Measurements from ENCODE around the gene CLIP3.
"Not testable (repeated sequence)": the region's sequence is repeated elsewhere in the genome, so short reads cannot be mapped to it uniquely, and the experiment has no call there.

Gene CLIP3

DNA sequence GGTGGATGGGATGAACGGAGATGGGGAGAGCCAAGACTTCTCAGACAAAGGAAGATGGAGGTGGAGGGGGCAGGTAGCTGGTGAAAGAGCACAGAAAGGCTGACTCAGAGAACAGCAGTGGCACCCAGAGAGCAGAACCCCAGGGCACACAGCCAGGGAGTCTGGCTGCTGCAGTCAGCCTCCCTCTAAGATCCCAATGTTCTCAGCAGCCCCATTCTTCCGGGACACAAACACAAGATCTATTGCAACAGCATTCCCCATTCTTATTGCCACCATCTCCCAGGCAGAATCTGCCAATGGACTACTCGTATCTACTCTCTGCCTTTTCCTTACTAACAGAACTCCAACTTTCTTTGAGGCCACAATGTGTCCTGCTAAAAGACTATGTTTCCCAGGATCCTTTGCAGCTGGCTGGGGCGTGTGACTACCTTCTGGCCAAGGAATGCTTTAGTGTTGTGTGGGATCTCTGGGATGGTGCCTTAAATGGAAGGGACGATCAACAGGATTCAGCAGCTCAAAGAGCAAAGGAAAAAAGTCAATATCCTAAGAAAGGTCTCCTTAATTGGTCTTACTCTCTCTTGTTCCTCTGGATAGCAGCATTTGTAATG, 13.9 kb upstream of the CLIP3 start:
- TF ChIP-seq GABPA (IDR thresholded peaks at IDR 0.05; ENCODE audit: low read depth), result no peak
- TF ChIP-seq, protein P1, sequence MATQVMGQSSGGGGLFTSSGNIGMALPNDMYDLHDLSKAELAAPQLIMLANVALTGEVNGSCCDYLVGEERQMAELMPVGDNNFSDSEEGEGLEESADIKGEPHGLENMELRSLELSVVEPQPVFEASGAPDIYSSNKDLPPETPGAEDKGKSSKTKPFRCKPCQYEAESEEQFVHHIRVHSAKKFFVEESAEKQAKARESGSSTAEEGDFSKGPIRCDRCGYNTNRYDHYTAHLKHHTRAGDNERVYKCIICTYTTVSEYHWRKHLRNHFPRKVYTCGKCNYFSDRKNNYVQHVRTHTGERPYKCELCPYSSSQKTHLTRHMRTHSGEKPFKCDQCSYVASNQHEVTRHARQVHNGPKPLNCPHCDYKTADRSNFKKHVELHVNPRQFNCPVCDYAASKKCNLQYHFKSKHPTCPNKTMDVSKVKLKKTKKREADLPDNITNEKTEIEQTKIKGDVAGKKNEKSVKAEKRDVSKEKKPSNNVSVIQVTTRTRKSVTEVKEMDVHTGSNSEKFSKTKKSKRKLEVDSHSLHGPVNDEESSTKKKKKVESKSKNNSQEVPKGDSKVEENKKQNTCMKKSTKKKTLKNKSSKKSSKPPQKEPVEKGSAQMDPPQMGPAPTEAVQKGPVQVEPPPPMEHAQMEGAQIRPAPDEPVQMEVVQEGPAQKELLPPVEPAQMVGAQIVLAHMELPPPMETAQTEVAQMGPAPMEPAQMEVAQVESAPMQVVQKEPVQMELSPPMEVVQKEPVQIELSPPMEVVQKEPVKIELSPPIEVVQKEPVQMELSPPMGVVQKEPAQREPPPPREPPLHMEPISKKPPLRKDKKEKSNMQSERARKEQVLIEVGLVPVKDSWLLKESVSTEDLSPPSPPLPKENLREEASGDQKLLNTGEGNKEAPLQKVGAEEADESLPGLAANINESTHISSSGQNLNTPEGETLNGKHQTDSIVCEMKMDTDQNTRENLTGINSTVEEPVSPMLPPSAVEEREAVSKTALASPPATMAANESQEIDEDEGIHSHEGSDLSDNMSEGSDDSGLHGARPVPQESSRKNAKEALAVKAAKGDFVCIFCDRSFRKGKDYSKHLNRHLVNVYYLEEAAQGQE (IDR thresholded peaks at IDR 0.05; ENCODE audit: insufficient replicate concordance, low read depth), result no peak
- no peak for TF ChIP-seq POLR2AphosphoS5 (IDR thresholded peaks at IDR 0.05; ENCODE audit: low read depth)
- TF ChIP-seq, protein P2, sequence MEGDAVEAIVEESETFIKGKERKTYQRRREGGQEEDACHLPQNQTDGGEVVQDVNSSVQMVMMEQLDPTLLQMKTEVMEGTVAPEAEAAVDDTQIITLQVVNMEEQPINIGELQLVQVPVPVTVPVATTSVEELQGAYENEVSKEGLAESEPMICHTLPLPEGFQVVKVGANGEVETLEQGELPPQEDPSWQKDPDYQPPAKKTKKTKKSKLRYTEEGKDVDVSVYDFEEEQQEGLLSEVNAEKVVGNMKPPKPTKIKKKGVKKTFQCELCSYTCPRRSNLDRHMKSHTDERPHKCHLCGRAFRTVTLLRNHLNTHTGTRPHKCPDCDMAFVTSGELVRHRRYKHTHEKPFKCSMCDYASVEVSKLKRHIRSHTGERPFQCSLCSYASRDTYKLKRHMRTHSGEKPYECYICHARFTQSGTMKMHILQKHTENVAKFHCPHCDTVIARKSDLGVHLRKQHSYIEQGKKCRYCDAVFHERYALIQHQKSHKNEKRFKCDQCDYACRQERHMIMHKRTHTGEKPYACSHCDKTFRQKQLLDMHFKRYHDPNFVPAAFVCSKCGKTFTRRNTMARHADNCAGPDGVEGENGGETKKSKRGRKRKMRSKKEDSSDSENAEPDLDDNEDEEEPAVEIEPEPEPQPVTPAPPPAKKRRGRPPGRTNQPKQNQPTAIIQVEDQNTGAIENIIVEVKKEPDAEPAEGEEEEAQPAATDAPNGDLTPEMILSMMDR (IDR thresholded peaks at IDR 0.05; ENCODE audit: insufficient read depth, low read length), result no peak
- no peak for TF ChIP-seq SPI1 (IDR thresholded peaks at IDR 0.05; ENCODE audit: borderline replicate concordance, low read depth)
- no peak for DNase-seq (ENCODE audit: low read depth in 1 of 2, low spot score in 1 of 2)
- Histone ChIP-seq H3K4me3 (replicated peaks; ENCODE audit: insufficient read depth, low read length) (no peak overlapping the region), H3K27me3 (ENCODE audit: insufficient read depth, poor library complexity, severe bottlenecking) (no peaks in the 10 kb centered on the region), H3K27ac (replicated peaks) (no peak overlapping the region)

DNA sequence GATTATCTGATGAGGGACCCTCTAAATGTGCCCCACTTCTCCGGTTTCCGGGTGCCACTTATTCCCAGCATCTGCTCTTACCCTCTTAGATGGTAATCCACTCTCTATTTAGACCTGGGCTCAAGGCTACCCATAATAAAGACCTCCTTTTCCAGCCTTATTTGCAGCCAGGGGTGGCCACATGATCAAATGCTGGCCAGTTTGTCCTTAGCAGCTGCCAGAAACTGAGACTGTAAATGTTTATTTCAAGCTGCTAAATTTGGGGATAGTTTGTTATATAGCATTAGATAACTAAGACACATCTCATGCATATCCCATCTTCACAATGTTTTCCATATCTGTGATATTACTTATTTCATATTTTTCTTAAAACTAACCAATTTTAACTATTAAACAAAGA, 11.3 kb upstream of the CLIP3 start:
- TF ChIP-seq GABPA (IDR thresholded peaks at IDR 0.05; ENCODE audit: low read depth), result no peak
- TF ChIP-seq, protein P1 (IDR thresholded peaks at IDR 0.05; ENCODE audit: insufficient replicate concordance, low read depth), result no peak
- TF ChIP-seq SPI1 (IDR thresholded peaks at IDR 0.05; ENCODE audit: borderline replicate concordance, low read depth), result no peak
- TF ChIP-seq POLR2AphosphoS5 (IDR thresholded peaks at IDR 0.05; ENCODE audit: low read depth), result no peak
- TF ChIP-seq, protein P2 (IDR thresholded peaks at IDR 0.05; ENCODE audit: insufficient read depth, low read length), result no peak
- H3K27ac ChIP-seq (replicated peaks), result no peak overlapping the region
- DNase-seq (ENCODE audit: low read depth in 1 of 2, low spot score in 1 of 2), result no peak

GRCh38 chr19:36041831-36042230, 9.2 kb upstream of the CLIP3 start:
- no peak overlapping the region for H3K27ac ChIP-seq (replicated peaks)
- no peak overlapping the region for H3K4me3 ChIP-seq (replicated peaks; ENCODE audit: insufficient read depth, low read length)
- TF ChIP-seq, protein P2 (IDR thresholded peaks at IDR 0.05; ENCODE audit: insufficient read depth, low read length), result no peak
- no peak for TF ChIP-seq GABPA (IDR thresholded peaks at IDR 0.05; ENCODE audit: low read depth)
- no peak for TF ChIP-seq POLR2AphosphoS5 (IDR thresholded peaks at IDR 0.05; ENCODE audit: low read depth)
- TF ChIP-seq SPI1 (IDR thresholded peaks at IDR 0.05; ENCODE audit: borderline replicate concordance, low read depth), result no peak
- TF ChIP-seq, protein P1 (IDR thresholded peaks at IDR 0.05; ENCODE audit: insufficient replicate concordance, low read depth), result no peak
- no peaks in the 10 kb centered on the region for H3K27me3 ChIP-seq (ENCODE audit: insufficient read depth, poor library complexity, severe bottlenecking)
- DNase-seq (ENCODE audit: low read depth in 1 of 2, low spot score in 1 of 2), result peak in 1 of 2 experiments; percentile 15

More for the DNA sequence above, 11.3 kb upstream of the CLIP3 start:
- Histone ChIP-seq H3K4me3 (replicated peaks; ENCODE audit: insufficient read depth, low read length) (no peak overlapping the region), H3K27me3 (ENCODE audit: insufficient read depth, poor library complexity, severe bottlenecking) (no peaks in the 10 kb centered on the region)

DNA sequence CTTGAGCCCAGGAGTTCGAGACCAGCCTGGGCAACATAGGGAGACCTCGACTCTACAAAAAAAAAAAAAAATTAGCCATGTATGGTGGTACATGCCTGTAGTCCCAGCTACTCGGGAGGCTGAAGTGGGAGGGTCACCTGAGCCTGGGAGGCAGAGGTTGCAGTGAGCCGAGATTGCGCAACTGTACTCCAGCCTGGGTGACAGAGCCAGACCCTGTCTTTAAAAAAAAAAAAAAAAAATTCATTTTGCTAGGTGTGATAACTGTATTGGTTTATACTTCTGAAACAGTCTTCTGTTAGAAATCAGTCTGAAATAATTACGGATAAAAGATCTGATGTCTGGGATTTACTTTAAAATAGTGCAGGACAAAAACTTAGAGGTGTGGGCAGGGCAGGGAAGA, 8.4 kb upstream of the CLIP3 start:
- not testable (repeated sequence) for H3K4me3 ChIP-seq (replicated peaks; ENCODE audit: insufficient read depth, low read length); H3K27ac ChIP-seq (replicated peaks); H3K27me3 ChIP-seq (ENCODE audit: insufficient read depth, poor library complexity, severe bottlenecking); DNase-seq (ENCODE audit: low read depth in 1 of 2, low spot score in 1 of 2)
